Stimulated activated naive CD8-positive, alpha-beta T cell treated with anti-CD3 and anti-CD28 coated beads, Interleukin-15, Interleukin-2, amounts not matched to agents 100 U/mL and 50 U/mL, for 24 hours (primary cell): ENCODE measurements around the gene EIF4G2.
"Not testable (repeated sequence)": the region's sequence is repeated elsewhere in the genome, so short reads cannot be mapped to it uniquely, and the experiment has no call there.

Experiments used
- ATAC-seq: fragments of 150-1000 bp; cut with Tn5 transposase; one replicate; pipeline ENCODE4 v1.10.0; 2021
- DNase-seq: peaks from one replicate; pipeline ENCODE4 v3.0.0; 2021

The EIF4G2 gene

GRCh38 chr11:10808553-10809372, at the start of gene EIF4G2:
Gene EIF4G2, minus strand, starts transcription at chr11:10808926.
- DNase-seq (peak; percentile 97), ATAC-seq (peak; percentile 98)

DNA sequence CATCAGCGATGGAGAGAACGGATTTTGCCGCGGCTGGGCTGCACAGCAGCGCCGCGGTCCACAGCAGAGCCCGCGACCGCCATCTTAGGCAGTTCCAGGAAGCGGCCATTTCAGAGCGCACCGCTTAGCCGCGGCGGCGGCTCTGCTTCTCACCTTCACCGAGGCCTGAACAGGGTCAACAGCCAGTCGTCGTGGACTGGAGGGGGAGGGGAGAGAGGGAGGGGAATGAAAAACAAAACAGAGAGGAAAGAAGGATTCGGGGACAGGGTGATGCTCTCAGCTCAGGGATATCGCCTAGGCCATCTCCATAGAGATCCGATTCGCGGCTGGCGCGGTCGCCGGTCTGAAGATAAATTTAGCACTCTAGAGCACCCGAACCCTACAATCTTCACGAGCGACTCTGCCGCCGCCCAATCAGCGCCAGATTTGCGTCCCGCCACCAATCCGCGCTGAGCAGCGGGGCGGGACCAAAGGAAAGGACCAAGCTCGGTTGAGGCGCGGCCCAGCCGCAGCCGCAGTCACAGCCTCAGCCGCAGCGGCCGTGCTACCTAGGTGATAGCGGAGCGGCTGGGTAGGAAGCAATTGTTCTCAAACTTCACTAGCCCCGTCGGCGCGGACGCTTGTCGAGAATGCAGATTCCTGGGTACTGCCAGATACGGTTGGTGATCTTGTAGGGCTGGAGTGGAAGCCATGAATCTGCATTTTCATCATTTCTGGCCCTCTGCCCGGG, 49.1 kb upstream of the EIF4G2 start, which contains the start of gene ZBED5:
TSS of gene ZBED5 (minus strand) at position 345 of the 730 bp plus-strand sequence. CDS start 3,108 bp downstream, outside the sequence.
- peak; percentile 95 for DNase-seq
- peak; percentile 93 for ATAC-seq

DNA sequence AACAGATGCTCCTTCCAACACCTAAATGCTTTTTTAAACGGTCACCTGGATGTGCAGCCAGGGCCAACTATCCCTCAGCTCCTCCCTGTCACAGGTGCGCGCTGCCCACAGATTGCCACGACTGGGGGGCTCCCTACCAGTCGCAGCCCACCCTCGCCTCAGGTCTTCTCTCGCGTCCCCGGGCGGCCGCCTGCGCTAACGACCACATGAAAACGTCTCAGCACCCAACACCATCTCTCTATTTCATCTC, 48.7 kb upstream of the EIF4G2 start:
- DNase-seq (no peak), ATAC-seq (peak; percentile 8)

DNA sequence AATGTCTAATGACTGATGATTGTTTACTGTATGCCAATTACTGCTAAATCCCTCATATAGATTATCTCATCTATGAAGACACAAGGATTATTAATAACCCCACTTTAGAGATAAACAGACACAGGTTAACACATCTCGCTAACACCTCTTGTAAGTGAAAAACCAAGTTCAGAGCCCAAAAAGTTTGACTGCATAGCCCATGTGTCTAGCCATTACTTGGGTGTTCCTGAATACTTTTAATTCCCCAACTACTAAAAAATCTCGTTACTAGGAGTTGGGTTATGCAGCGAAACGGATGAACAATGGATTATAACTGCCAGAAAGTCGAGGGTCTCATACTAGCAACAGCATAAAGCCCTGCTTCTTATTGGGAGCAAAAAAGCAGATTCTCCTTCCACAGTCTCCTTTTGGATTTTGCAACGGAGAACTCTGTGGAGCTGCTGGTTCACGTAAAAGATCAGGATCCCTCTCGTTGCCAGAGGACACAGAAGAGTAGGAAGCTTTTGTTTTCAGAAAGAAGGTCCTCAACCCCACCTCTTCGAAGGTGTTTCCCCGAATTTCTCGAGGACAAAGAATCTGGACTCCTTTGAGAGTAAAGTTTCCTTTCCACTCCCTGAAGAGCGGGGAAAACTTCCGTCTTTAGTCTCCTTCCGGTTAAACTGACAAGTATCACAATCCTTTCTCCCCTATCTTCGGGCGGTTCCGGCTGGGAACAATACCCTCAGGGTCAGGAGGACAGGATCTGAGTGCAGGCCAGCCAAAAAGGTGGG, 48.1 kb upstream of the EIF4G2 start:
- ATAC-seq = no peak
- no peak for DNase-seq

DNA sequence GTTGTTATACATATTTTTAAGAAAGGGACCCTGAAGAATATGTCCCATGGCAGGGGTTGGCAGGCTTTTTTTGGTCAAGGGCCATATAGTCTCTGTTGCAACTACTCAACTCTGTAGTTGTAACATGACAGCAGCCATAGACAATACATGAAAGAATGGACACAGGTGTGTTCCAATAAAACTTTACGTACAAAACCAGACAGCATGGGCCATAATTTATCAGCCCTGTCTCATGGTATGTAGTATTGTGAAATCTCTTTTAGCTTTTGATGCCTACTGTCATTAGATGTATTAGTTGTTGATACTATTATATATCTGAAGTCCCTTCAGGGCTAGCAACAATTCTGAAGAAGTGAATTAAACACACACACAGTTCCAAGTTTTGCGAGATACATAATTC, 46.6 kb upstream of the EIF4G2 start:
- DNase-seq (no peak), ATAC-seq (no peak)

DNA sequence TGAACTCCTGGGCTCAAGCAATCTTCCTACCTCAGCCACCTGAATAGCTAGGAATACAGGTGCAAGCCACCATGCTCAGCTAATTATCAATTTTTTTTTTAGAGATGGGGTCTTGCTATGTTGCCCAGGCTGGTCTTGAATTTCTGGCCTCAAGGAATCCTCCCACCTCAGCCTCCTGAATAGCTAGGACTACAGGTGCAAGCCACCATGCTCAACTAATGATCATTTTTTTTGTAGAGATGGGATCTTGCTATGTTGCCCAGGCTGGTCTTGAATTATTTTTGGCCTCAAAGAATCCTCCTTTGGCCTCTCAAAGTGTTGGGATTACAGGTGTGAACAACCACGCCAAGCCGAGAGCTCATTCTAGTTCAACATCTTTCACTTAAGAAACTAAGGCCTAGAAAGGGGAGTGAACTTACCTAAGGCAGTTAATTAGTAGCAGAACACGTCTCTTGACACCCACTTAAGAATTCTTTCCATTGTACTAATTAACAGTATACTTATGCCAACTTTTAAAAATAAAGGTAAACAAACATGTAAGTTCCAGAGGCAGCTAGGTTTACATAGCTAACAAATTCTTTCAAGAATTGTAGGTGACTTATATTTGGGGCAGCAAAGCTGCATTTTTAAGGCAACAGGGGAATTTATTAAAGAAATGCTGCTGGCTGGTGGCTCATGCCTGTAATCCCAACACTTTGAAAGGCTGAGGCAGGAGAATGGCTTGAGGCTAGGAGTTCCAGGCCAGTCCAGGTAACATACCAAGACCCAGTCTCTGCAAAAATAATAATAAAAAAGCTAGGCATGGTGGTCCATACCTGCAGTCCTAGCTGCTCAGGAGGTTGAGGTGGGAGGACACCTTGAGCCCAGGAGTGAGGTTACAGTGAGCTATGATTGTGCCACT, 39.5 kb upstream of the EIF4G2 start:
- DNase-seq = no peak
- ATAC-seq = no peak

DNA sequence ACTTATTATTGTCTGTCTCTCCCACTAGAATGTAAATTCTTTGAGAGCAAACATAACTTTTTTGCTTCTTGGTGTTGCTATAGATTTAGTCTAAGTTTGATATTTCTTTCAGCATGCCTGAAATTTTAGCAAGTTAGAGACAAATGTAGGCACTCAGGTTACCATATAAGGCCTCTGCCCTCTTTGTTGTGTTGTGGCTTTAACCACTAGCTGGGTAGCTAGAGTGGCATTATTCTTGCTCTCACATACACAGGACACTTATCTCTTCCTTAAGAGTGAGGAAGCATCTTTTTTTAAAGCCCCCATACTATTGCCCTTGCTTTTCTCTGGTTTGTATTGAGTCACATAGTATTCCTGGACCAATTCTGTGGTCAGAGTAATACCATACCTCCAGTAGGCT, 37.9 kb upstream of the EIF4G2 start:
- ATAC-seq = no peak
- no peak for DNase-seq

- ATAC-seq (no peak), DNase-seq (no peak)
Observed at GRCh38 chr11:10845589-10845988, 36.9 kb upstream of the EIF4G2 start.

DNA sequence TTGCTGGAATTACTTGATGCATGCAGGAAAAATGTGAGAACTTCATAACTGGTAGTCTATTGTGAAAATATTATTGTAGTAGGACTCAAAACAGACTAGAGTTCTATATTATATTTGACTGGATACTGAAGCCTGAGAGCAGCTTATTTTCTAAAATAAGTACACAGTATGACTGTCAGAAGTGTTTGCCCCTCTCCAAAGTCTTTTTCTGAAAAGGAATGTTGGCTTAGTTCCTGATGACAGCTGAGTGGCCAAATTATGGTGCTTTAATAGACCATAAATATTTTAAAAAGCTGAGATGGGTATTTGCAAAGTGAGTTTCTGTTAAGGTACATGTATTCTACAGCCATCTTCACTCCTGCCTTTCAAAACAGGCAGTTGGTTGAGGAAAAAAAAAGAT, 36.1 kb upstream of the EIF4G2 start:
- DNase-seq (no peak), ATAC-seq (no peak)

- no peak for ATAC-seq
- DNase-seq = no peak
Observed at GRCh38 chr11:10844356-10844755, 35.6 kb upstream of the EIF4G2 start.

- no peak for ATAC-seq
- no peak for DNase-seq
Observed at GRCh38 chr11:10838881-10839280, 30.2 kb upstream of the EIF4G2 start.

- ATAC-seq = no peak
- no peak for DNase-seq
Observed at GRCh38 chr11:10838083-10838482, 29.4 kb upstream of the EIF4G2 start.

GRCh38 chr11:10836884-10837283, 28.2 kb upstream of the EIF4G2 start:
- ATAC-seq, DNase-seq: not testable (repeated sequence)

GRCh38 chr11:10829139-10829538, 20.4 kb upstream of the EIF4G2 start:
- DNase-seq = no peak
- no peak for ATAC-seq

DNA sequence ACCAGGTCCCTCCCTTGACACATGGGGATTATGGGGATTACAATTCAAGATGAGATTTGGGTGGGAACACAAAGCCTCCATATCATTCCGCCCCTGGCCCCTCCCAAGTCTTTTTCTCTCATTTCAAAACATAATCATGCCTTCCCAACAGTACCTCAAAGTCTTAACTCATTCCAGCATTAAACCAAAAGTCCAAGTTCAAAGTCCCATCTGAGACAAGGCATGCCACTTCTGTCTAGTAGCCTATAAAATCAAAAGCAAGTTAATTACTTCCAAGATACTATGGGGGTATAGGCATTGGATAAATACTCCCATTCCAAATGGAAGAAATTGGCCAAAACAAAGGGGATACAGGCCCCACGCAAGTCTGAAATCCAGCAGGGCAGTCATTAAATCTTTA, 19.7 kb upstream of the EIF4G2 start:
- no peak for DNase-seq
- ATAC-seq = no peak

- ATAC-seq = peak; percentile 49
- no peak for DNase-seq
Observed at GRCh38 chr11:10824888-10825287, 16.2 kb upstream of the EIF4G2 start.

DNA sequence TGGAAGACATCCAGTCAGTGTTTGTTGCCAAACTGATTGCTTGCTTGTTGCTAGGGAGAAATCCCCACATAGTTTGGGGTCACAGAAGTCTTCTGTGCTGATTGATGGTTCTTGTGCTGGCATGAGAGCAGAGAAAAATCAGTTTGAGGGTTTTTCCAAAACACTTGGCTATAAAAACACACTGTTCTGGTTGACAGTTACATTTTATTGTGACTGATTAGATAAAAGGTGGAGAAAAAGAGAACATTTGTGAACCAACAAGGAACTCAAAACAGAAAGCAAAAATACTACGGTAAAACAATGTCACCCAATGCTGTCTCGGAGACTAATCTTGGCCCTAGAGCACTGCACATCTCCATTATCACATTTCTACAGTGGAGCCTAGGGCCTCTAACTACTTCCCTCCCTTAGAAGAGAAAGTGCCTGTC, 14.4 kb upstream of the EIF4G2 start:
- no peak for DNase-seq
- ATAC-seq = no peak

DNA sequence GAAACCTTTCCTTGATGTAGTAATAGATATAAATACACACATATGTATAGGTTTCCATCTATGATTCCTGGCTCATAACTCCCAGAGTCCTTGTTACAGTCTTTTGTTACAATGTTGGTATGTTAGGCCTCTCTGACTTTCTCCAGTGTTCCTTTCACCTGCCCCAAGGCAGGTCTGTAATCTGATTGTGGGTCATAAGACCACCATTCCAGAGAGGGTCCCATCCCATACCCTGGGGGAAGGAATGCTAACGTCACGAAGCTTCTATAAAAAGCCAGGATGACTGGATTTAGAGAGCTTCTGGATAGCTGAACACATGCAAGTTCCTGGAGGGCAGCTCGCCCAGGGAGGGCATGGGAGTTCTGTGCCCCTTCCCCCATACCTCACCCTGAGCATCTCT, 13.8 kb upstream of the EIF4G2 start:
- not testable (repeated sequence) for ATAC-seq, DNase-seq

DNA sequence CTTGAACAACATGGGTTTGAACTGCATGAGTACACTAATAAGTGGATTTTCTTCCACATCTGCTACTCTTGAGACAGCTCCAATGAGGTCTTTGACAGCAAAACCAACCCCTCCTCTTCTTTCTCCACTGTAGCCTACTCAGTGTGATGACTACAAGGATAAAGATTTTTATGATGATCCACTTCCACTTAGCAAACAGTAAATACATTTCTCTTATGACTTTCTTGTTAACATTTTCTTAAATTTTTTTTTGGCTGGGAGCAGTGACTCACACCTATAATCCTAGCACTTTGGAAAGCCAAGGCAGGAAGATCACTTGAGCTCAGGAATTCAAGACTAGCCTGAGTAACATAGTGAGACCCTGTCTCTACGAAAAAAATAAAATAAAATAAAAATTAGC, 9.9 kb upstream of the EIF4G2 start:
- ATAC-seq (no peak), DNase-seq (no peak)

DNA sequence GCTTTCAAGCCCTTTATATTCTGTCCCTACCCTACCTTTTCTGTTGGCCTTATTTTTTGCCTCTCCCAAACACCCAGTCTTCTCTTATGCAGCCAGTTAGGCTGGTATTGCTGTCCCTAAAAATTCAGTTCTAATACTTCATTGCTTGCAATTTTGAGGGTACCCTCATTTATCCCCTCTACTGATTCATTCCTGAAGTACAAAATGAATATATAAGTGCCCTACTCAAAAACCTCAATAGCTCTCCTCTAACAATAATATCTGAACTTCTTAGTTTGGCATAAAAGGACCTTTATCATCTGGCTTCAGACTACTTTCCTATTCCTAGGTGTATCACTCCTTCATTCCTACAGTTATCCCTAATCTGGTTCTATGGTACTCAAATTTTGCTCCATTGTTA, 5.2 kb upstream of the EIF4G2 start:
- DNase-seq = no peak
- no peak for ATAC-seq

GRCh38 chr11:10809373-10810160, 841 bp upstream of the EIF4G2 start:
- peak; percentile 5 for ATAC-seq
- DNase-seq = peak; percentile 57
